Mucosa of rectum (tissue), 2 donors: ENCODE measurements around the gene GRXCR2.
"Not testable (repeated sequence)": the region's sequence is repeated elsewhere in the genome, so short reads cannot be mapped to it uniquely, and the experiment has no call there.

Experiments used
- H3K27ac ChIP-seq, 2 donors: one replicate each; pipeline ENCODE4 v1.7.0; 2013; ENCODE audit warnings: inconsistent platforms in 2 of 2, low read depth in 2 of 2, low read length in 2 of 2
- H3K27me3 ChIP-seq, 2 donors: one replicate each; pipeline ENCODE4 v1.7.0; 2013; ENCODE audit warnings: low read length in 2 of 2; ENCODE audit not compliant: control insufficient read depth in 2 of 2, insufficient read depth in 2 of 2
- H3K36me3 ChIP-seq, 2 donors: one replicate each; pipeline ENCODE4 v1.7.0; 2013; ENCODE audit warnings: low read length in 2 of 2; ENCODE audit not compliant: control insufficient read depth in 2 of 2, insufficient read depth in 2 of 2
- H3K4me1 ChIP-seq, 2 donors: one replicate each; pipeline ENCODE4 v1.7.0; 2013; ENCODE audit warnings: low read length in 2 of 2, mild to moderate bottlenecking in 1 of 2; ENCODE audit not compliant: control insufficient read depth in 2 of 2, insufficient read depth in 2 of 2
- H3K4me3 ChIP-seq, 2 donors: one replicate each; pipeline ENCODE4 v1.7.0; 2013; ENCODE audit warnings: low read length in 2 of 2
- H3K9ac ChIP-seq, 2 donors: one replicate each; pipeline ENCODE4 v1.7.0; 2013; ENCODE audit warnings: low read length in 2 of 2, low read depth in 1 of 2, mild to moderate bottlenecking in 1 of 2
- H3K9me3 ChIP-seq, 2 donors: one replicate each; pipeline ENCODE4 v1.7.0; 2013; ENCODE audit warnings: low read length in 2 of 2; ENCODE audit not compliant: control insufficient read depth in 2 of 2
- donor health status: healthy.
- donor health status: Normal muscosa, but diverticular disease.

The GRXCR2 gene

GRCh38 chr5:145912019-145912418 lies 39.2 kb upstream of the GRXCR2 start:
- H3K36me3 ChIP-seq, result no peaks in the 10 kb centered on the region
- no peaks in the 10 kb centered on the region for H3K27me3 ChIP-seq
- H3K4me3 ChIP-seq, result no peak overlapping the region
- H3K9me3 ChIP-seq, result no peaks in the 10 kb centered on the region
- H3K4me1 ChIP-seq, result no peaks in the 10 kb centered on the region
- no peak overlapping the region for H3K27ac ChIP-seq
- H3K9ac ChIP-seq, result no peak overlapping the region

- Histone ChIP-seq H3K27me3 (no peaks in the 10 kb centered on the region), H3K9me3 (no peaks in the 10 kb centered on the region), H3K36me3 (no peaks in the 10 kb centered on the region), H3K9ac (no peak overlapping the region), H3K4me1 (no peaks in the 10 kb centered on the region), H3K4me3 (no peak overlapping the region), H3K27ac (no peak overlapping the region)
These were observed 38.4 kb upstream of the GRXCR2 start for GRCh38 chr5:145911164-145911563.

DNA sequence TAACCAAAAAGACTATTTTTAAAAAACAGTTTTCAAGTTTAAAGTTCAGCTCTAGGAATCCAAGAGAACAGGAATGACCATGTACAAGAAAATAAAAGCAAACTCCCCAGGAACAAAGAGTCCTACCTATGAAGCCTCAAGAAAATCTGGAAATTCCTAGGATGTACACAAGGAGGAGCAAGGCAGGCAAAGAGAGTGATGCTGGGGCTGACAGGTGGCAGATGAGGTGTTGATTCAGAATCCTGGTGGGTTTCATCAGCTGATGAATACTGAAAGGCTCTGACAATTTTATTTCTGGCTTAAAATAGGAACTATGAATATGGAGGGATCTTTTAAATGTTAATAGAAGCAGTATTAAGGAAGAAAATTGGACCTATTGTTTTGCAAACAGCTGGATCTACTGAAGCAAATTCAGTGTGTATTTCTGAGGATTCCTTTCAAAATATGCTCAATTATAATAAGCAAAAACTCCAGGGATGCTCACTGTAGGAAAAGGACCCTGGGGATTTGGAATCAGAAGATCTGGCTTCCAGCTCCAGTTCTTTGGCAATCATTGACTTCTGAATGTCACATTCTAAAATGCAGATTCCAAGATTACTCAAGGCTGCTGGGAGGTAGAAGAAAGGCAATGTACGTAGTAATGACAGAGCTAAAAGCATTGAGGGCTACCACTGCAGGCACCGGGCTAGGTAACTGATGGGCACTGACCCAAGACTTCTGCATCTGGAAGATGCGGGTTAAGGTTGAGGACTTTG lies 35.6 kb upstream of the GRXCR2 start:
- H3K27me3 ChIP-seq, result no peaks in the 10 kb centered on the region
- H3K4me3 ChIP-seq, result no peak overlapping the region
- H3K9me3 ChIP-seq, result no peaks in the 10 kb centered on the region
- no peaks in the 10 kb centered on the region for H3K4me1 ChIP-seq
- H3K27ac ChIP-seq, result no peak overlapping the region
- H3K9ac ChIP-seq, result no peak overlapping the region
- H3K36me3 ChIP-seq, result no peaks in the 10 kb centered on the region

DNA sequence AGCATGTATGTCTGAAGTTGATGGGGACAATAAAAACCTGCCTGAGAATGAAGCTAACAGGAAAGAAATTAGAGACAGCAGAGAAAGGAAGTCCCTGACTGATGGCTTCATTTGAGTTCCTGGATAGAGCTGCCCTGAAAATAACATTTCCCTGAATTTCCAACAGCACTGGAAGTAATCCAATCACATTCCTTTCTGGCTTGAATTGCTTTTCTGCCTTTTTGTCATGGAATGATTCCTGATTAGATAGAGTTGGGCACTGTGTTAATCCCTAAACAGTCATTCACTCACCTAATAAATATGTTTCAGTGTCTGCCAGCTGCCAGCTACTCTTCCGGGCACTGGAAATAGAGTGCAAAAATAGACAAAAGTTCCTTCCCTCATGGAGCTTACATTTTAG lies 33.6 kb upstream of the GRXCR2 start:
- Histone ChIP-seq H3K9ac (no peak overlapping the region), H3K4me1 (no peaks in the 10 kb centered on the region), H3K36me3 (no peaks in the 10 kb centered on the region), H3K4me3 (no peak overlapping the region), H3K9me3 (no peaks in the 10 kb centered on the region), H3K27ac (no peak overlapping the region), H3K27me3 (no peaks in the 10 kb centered on the region)

GRCh38 chr5:145904743-145905142 lies 31.9 kb upstream of the GRXCR2 start:
- H3K9me3 ChIP-seq, result no peaks in the 10 kb centered on the region
- H3K27ac ChIP-seq, result no peak overlapping the region
- no peak overlapping the region for H3K4me3 ChIP-seq
- no peak overlapping the region for H3K9ac ChIP-seq
- H3K27me3 ChIP-seq, result no peaks in the 10 kb centered on the region
- H3K36me3 ChIP-seq, result no peaks in the 10 kb centered on the region
- H3K4me1 ChIP-seq, result no peaks in the 10 kb centered on the region

- H3K4me1 ChIP-seq, result no peaks in the 10 kb centered on the region
- no peak overlapping the region for H3K9ac ChIP-seq
- H3K27ac ChIP-seq, result no peak overlapping the region
- no peak overlapping the region for H3K4me3 ChIP-seq
- H3K9me3 ChIP-seq, result no peaks in the 10 kb centered on the region
- H3K27me3 ChIP-seq, result no peaks in the 10 kb centered on the region
- no peaks in the 10 kb centered on the region for H3K36me3 ChIP-seq
These were observed 31.1 kb upstream of the GRXCR2 start for GRCh38 chr5:145903867-145904266.

- Histone ChIP-seq H3K27me3 (no peaks in the 10 kb centered on the region), H3K9ac (no peak overlapping the region), H3K4me1 (no peaks in the 10 kb centered on the region), H3K9me3 (no peaks in the 10 kb centered on the region), H3K36me3 (no peaks in the 10 kb centered on the region), H3K27ac (no peak overlapping the region), H3K4me3 (no peak overlapping the region)
These were observed 30.3 kb upstream of the GRXCR2 start for GRCh38 chr5:145903113-145903512.

GRCh38 chr5:145902421-145902820 lies 29.6 kb upstream of the GRXCR2 start:
- H3K27me3 ChIP-seq, result no peaks in the 10 kb centered on the region
- no peaks in the 10 kb centered on the region for H3K9me3 ChIP-seq
- no peaks in the 10 kb centered on the region for H3K36me3 ChIP-seq
- no peak overlapping the region for H3K9ac ChIP-seq
- no peaks in the 10 kb centered on the region for H3K4me1 ChIP-seq
- no peak overlapping the region for H3K27ac ChIP-seq
- no peak overlapping the region for H3K4me3 ChIP-seq

GRCh38 chr5:145898171-145898570 lies 25.4 kb upstream of the GRXCR2 start:
- no peak overlapping the region for H3K4me3 ChIP-seq
- no peaks in the 10 kb centered on the region for H3K4me1 ChIP-seq

DNA sequence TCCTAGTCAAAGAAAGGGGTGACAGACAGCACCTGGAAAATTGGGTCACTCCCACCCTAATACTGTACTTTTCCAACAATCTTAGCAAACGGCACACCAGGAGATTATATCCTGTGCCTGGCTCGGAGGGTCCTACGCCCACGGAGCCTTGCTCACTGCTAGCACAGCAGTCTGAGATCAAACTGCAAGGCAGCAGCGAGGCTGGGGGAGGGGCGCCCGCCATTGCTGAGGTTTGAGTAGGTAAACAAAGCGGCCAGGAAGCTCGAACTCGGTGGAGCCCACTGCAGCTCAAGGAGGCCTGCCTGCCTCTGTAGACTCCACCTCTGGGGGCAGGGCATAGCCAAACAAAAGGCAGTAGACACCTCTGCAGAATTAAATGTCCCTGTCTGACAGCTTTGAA lies 18.6 kb upstream of the GRXCR2 start:
- not testable (repeated sequence) for H3K36me3 ChIP-seq, H3K27me3 ChIP-seq, H3K27ac ChIP-seq, H3K9me3 ChIP-seq, H3K4me1 ChIP-seq, H3K4me3 ChIP-seq, H3K9ac ChIP-seq

More at GRCh38 chr5:145898171-145898570, 25.4 kb upstream of the GRXCR2 start:
- no peaks in the 10 kb centered on the region for H3K27me3 ChIP-seq
- no peaks in the 10 kb centered on the region for H3K36me3 ChIP-seq
- no peak overlapping the region for H3K27ac ChIP-seq
- H3K9ac ChIP-seq, result no peak overlapping the region
- no peaks in the 10 kb centered on the region for H3K9me3 ChIP-seq
